ENCODE data around the gene EDRF1.
A peak's percentile ranks its signal among the peaks of the same experiment; 100 is the strongest.

EDRF1 gene

GRCh38 chr10:125792342-125793300 lies 73.1 kb downstream of the EDRF1 start:
- peak; percentile 44 for DNase-seq (ENCODE audit: low spot score)

DNA sequence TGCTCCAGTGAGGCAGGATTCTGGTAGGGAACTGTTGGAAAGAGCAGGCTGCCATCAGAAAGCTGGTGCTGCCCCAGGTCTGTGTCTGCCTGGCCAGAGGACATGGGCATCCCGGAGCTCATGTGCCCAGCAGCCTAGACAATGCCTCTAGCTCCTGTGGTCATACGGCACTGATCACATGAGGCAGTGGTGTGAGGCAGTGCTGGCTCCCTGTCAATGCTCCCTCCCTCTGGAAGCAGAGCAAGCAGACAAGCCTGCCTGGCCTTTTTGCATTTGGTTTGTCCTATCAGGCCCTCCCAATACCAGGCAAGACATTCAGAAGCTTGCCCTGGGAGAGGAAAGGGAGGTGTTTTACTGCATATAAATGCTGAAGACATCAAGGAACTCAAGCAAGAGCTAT lies 75.6 kb downstream of the EDRF1 start:
- DNase-seq (ENCODE audit: low spot score): peak; percentile 40

- DNase-seq (ENCODE audit: low spot score): no peak
Observed at GRCh38 chr10:125795637-125796190, 76.2 kb downstream of the EDRF1 start.

DNA sequence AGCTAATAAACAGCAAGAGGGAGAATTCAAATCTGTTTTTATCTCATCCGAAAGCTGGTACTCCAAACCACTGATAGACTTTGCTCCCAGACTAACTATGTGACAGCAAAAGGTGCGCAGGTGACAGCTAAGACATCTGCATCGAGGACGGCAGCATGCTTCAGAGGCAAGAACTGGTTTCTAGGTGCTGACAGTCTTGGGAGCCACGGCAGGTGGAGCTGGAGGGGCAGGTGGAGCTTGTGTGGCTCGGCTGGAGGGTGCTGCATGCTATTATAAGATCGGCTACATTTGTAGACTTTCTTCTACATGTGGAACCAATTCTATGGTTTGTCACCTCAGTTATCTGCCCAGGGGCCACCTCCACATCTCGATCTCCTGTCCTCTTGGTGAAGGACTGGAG lies 77.9 kb downstream of the EDRF1 start:
- DNase-seq (ENCODE audit: low spot score): peak; percentile 14

GRCh38 chr10:125797994-125798662 lies 78.6 kb downstream of the EDRF1 start:
- peak; percentile 52 for DNase-seq (ENCODE audit: low spot score)

- no peak for DNase-seq (ENCODE audit: low spot score)
Observed at GRCh38 chr10:125799451-125800182, 80.1 kb downstream of the EDRF1 start.

GRCh38 chr10:125801574-125801973 lies 82.1 kb downstream of the EDRF1 start:
- DNase-seq (ENCODE audit: low spot score): no peak

DNA sequence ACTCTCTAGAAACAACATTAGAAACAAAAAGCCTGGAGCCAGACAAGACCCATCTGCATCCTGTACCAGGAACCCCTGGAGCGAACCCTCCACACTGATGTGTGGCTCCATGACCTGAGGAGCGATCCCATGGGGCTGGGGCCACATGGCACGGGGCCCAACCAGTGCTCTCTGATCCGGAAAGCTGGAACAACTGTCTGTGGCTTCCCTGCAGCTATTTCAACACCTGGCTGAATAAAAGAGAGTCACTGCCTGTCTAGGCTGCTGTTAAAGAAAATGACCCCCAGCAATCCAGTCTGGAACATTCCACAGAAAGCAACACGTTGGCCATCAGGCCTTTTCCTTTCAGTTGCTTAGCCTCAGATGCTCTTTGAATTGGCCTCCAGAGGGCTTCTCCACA lies 82.6 kb downstream of the EDRF1 start:
- DNase-seq (ENCODE audit: low spot score): no peak

- no peak for DNase-seq (ENCODE audit: low spot score)
Observed at GRCh38 chr10:125802739-125803138, 83.2 kb downstream of the EDRF1 start.

DNA sequence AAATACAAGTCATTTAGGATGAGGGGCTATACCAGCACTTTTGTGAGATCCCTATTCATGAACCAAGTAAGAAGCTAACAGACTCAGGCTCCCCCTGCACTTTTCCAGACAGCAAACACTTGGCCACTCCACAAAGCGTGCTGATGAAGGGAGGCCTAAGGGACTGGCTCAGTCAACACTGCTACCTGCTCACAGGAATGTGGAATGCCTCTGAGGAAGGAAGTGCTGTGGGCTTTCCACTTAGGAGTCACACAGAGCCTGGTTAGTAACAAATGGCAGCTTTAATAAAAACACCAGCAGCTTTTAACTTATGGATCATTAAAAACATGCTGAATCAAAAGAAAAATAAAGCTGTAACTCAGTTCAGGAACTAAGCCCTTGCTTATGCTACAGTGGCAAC lies 88.5 kb downstream of the EDRF1 start:
- DNase-seq (ENCODE audit: low spot score): no peak

- no peak for DNase-seq (ENCODE audit: low spot score)
Observed at GRCh38 chr10:125811251-125811650, 91.7 kb downstream of the EDRF1 start.

- no peak for DNase-seq (ENCODE audit: low spot score)
Observed at GRCh38 chr10:125812128-125812750, 92.7 kb downstream of the EDRF1 start.
